IPS DF 4.7 (cell line): ENCODE results near the gene CACYBP.
"Not testable (repeated sequence)": the region's sequence is repeated elsewhere in the genome, so short reads cannot be mapped to it uniquely, and the experiment has no call there.

ENCODE experiments used
- DNase-seq: peaks from one replicate; pipeline ENCODE4 v3.0.0-alpha.2; 2013; ENCODE audit warnings: low spot score; ENCODE audit errors: extremely low read depth

Gene CACYBP

DNA sequence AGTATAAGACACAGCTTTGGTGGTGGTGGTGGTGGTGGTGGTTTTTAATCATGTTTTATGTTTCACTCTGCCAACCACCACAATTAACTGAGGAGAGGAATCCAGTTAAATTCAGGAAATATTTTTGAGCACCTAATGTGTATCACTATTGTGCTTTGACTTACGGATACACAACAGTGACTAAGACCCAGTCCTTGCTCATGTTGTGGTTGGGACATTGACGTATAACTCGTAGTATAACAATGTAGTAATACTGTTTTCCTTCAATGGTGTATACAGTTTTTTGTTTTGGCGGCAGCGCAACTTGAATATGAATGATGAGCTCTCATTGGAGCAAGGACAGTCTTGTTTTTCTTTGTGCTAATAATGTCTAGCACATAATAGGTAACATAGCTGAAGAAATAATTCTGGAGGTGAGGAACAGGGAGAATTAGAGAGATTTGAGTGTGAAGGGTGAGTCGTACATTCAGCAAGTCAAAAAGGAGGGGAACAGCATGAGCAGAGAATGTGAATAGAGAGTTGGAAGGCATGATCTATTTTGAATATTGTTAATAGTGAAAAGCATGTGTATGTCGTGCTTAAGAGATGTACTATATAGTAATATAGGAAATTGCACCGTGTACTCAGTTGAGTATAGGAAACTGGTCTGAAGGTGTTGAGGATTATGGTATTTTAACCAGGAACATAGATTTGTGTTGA lies 5.5 kb downstream of the CACYBP start:
- DNase-seq: no peak

DNA sequence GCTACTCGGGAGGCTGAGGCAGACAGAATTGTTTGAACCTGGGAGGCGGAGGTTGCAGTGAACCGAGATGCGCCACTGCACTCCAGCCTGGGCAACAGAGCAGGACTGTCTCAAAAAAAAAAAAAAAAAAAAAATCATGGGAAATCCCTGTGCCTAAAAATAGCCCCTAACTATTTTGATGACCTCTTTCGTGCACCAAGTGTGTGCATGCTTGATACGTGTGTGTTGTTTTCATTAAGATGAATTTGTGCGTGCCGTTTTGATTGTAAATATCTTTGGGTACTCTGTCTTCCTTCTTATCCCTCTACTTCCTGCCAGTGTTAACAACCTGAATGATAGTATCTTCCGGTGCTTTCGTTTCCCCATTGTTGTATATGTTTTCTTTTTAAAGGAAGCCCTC lies 9.8 kb downstream of the CACYBP start:
- DNase-seq: no peak

DNA sequence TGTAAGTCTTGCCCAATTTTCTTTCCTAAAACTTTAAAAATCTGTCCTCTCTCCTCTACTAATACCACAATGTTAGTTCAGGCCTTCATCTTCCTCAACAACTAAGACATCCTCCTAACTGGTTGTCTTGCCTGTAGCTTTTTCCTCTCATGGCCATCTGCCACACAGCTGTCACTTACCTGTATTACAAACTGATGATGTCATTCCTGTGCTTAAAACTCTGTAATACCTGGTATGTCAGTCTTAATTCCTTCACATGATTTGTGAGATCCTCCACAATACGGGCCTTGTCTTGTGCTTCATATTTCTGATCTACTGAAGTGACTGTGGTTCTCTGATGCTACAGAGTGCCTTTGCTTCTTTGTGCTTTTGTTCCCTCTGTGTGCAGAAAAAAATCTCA lies 13.7 kb downstream of the CACYBP start:
- DNase-seq: no peak

DNA sequence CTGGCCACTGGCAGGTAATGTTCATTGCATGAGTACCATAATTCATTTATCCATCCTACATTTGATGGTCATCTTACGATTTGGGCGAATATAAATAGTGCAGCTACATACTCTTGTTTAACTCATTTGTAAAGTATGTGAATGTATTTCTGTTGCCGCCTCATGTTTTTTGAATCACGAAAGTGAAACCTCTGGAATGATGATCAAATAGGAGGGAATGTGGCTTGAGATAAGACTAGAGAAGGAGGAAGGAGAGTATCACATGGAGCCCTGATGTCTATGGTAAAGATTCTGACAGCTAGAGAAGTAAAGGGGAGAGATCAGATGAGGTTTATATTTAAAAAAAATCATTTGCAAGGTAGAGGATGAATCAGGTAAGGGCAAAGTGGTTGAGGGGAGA lies 15.5 kb downstream of the CACYBP start:
- no peak for DNase-seq

DNA sequence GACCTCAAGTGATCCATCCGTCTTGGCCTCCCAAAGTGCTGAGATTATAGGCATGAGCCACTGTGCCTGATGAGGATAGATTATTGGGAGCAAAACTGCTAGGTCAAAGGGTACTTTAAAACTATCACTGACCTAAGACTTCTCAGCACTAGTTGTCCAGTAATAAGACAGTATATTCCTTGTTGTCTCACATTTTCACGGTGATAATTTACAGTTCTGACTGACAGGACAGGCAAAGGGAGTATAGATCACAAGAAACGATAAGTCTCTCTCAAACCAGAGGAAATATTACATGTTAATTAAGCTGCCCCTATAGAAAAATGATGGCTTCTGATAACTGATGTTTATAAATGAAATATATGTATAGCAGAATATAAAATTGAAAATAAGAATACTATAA lies 19.8 kb downstream of the CACYBP start:
- no peak for DNase-seq

DNA sequence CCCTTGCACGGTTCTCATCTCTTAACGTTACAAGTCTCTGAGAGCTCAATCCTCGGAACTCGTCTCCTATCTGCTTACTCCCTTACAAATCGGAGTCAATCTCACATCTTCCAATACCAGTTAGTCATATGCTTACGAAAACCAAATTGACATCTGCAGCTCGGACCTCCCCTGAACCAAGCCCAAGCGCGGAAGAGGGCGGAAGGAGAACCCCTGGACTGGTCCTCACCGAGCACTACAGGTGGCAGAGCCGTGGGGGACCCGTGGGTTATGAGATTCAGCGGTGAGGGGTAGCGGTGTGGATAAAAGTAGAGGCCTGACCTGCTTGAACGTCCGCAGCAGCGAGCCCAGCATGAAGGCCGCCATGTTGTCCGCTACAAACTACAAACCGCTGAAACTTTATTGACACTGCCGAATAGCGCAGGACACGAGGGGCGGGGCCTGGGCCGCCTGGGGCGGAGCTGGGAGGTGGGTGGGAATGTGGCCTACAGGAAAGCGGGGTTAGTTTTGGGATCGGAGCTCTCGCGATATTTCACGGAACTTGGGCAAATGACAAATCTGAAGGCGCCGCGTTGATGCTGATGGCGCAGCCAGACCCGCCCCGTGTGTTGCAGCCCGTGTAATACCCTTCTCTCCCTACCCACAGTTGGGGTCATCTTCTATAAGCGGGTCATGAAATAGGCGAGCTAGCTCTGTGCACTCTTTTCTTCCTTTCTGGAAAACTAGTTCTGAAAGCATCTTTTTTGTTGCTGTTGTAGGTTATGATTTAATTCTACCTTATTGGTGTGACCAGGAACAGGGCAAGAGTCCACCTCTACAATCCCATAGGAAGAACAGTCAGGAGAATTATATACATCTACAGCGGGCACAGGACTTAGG lies 23.5 kb downstream of the CACYBP start, which contains the start of gene MRPS14:
Gene MRPS14 (minus strand): TSS at position 383 of the 879 bp plus-strand sequence. CDS start 17 bp downstream, at position 366.
- DNase-seq: peak; percentile 100

DNA sequence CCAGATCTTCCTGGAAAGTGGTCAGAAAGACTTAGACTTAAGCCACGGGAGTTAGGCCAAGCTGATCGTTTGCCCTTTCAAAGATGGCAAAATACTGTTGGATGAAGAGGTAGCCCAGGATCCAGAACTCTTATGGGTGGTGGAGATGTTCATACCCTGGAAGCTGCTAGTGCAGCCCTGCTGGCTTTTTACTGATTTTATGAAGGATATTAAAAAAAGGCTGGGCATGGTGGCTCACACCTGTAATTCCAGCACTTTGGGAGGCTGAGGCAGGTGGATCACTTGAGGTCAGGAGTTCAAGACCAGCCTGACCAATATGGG lies 24.1 kb downstream of the CACYBP start:
- DNase-seq: not testable (repeated sequence)

DNA sequence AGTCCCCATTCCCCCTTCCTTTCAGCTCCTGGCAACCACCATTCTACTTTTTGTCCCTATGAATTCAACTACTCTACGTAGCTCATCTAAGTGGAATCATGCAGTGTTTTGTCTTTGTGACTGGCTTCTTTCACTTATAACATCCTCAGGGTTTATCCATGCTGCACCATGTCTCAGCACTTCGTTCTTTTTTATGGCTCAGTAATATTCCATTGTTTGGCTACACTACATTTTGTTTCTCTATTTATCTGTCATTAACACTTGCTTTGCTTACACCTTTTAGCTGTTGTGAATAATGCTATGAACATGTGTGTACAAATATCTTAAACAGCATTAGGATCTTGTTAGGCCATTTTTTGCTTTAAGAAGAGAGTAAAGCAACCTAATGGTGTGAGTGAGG lies 25.0 kb downstream of the CACYBP start:
- no peak for DNase-seq

DNA sequence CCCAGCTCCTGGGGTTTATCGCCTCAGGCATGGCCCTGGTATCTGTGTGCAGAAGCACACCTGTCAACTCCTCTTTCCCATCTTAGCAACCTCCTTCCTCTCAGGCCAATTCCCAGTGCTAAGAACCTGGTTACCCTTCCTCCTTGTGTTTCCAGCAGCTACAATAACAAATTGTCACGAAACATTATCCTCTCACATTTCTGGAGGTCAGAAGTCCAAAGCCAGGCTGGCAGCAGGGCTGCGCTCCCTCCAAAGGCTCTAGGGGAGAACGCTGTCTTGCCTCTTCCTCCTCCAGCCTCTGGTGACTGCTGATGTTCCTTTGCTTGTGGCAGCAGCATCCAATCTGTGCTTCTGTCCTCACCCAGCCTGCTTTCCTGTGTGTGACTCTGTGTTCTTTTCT lies 34.2 kb downstream of the CACYBP start:
- DNase-seq: no peak

DNA sequence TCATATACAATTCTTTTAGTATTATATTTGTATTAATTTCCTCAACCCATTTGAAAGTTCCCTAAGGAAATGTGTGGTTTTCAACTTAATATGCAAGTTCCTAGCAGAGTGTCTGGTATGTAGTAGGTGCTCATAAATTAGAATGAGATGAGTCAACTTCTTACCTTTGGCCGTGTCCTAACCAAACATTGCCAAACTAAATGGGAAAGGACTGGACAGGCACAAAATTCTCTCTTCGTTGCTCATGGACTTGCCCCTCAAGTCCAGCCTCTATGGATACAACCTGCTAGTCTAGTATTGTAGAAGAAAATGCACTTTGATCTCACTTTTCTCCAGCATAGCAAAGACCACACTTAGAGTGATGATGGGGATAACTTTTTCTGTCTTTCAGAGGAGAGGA lies 35.0 kb downstream of the CACYBP start:
- no peak for DNase-seq

DNA sequence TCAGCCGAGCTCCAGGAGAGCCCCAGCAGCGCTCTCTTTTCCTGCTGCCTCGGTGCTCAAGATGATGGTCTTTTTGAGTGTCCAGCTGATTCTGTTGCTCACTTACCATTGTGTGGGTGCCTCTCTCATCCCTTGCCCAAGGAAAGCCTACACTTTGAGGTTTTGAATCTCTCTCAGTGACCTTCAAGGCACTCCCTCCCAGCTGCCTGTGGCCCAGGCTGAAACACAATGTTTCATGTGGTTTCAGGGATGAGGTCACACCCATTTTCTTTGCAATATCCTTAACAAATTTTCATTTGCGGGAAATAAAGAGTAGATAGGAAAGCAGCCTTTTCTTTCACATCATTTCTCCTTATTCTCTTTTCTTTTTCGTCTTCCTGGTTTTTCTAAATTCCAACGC lies 36.1 kb downstream of the CACYBP start:
- no peak for DNase-seq

DNA sequence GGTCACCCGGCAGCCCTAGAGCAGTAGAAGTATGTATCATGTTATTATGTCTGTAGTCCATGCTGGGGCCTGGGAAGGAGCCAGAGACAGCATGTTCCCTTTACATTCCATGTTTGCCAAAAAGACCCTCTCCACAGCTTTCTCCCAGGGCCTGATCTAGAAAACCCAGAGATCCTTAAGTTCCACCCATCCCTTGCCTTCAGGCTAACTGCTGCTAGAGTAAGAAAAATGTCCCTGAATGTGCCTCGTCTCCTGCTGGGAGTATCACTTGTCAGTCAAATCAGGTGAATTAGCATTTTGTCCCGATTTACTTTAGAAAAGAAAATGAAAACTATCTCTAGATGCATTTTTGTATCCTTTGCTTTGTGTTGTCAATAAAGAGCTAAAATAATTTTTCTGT lies 36.7 kb downstream of the CACYBP start:
- DNase-seq: no peak

DNA sequence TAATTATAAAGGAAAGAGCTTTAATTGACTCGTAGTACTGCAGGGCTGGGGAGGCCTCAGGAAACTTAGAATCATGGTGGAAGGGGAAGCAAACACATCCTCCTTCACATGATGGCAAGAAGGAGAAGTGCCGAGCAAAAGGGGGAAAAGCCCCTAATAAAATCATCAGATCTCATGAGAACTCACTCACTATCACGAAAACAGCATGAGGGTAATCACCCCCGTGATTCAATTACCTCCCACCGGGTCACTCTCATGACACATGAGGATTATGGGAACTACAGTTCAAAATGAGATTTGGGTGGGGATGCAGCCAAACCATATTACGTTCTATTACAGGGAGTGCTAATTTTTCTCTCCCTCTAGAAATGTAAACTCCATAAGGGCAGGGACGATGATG lies 37.7 kb downstream of the CACYBP start:
- DNase-seq: no peak

DNA sequence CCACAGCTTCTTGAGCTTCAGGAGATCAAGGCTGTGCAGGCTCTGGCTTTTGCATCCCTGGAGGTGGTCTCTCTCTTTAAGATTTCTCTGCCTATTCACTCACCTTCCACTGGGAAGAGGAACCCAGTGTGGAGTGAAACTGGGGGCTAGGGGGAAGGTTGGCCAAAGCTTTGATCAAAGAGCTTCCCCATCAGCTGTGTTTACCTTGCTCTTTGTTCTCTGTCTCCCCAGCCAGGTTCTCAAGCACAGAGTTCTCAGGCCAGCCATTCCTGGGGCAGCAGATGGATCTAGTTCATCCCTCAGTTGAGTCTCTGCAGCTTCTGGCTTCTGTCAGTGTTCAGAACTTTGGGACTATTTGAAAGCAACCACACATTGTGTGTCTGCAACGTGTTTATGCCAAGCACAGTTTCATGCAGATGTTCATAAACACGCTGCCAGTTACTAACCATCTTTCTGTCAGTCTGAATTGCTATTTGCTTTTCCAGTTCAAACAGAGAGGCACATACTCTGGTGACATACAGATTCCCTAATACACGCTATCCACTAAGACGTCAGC lies 40.7 kb downstream of the CACYBP start:
- no peak for DNase-seq

DNA sequence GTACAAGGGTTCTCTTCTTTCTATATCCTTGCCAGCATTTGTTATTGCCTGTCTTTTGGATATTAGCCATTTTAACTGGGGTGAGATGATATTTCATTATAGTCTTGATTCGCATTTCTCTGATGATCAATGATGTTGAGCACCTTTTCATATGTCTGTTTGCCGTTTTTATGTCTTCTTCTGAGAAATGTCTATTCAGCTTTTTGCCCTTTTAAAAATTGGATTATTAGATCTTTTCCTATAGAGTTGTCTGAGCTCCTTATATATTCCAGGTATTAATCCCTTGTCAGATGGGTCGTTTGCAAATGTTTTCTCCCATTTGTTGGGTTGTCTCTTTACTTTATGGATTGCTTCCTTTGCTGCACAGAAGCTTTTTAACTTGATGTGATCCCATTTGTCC lies 42.9 kb downstream of the CACYBP start:
- no peak for DNase-seq

DNA sequence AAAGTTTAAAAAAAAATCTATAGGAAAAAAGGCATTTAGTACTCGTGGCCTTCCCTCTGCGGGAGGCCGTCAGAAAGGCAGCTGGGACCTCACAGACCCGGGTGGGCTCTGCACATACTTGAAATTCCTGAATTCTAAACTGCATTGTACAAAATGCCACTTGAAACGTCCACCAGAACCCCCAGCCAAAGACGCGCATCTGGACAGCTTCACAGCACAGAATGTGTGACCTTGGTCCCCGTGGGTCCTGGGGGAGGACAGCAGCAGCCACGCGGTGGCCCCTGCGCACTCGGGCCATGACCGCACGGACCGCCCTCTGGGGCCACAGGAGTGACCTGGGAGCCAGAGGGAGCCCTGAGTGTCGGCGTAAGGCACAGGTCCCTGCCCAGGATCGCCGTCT lies 44.1 kb downstream of the CACYBP start:
- DNase-seq: no peak

DNA sequence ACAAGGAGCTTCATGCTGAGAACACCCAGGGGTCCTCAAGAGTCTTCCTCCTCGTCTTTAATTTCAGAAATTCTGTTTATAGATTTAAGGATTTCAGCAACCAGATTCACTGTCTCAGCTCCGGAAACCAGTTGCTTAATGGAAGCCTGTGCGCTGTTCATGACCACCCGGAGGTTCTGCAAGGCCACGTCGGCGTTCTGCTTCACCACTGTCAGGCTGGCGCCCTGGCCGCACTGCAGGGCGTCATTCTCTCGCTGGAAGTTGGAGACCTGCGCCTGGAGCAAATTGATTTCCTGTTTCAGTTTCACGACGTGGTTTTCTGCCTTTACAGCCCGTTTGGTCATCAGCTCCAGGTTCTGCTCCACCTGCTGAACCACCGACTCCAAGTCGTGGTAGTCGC lies 44.8 kb downstream of the CACYBP start:
- not testable (repeated sequence) for DNase-seq

DNA sequence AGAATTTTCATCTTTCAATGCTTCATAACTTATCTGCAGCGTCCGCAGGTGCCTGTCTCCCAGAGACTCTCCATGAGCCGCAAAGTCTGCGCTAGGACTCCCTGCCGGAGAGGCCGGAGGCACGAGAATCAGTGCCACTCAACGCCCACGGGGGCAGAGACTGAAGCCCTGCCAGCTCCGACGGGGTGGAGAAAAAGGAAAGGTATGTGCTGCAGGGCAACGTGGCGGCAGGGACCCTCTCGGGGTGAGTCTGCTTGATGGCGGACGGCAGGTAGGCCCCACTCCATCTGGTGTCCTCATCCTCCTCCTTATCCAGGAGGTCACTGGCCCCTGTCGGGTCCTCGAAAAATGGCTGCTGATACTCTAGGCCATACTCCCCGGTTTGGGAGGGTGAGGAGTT lies 45.4 kb downstream of the CACYBP start:
- no peak for DNase-seq

DNA sequence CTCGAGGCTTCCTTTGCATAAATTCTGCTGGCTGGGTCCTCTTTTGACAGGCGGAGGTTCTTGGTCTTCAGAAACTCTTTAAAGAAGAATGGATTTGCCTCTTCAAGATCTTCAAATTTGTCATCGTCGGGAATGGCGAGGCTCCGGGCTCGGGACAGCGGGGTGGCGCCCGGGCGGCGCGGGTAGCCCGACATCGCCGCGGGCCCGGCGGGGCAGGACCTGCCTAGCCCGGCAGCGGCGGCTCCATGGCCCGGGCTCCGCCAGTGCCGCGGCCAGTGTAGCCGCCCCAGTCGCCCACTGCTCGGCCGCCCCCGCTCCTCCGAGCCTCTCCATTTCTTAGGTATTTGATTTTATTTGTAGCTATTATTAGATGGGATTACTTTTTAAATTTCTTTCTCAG lies 45.8 kb downstream of the CACYBP start:
- no peak for DNase-seq

DNA sequence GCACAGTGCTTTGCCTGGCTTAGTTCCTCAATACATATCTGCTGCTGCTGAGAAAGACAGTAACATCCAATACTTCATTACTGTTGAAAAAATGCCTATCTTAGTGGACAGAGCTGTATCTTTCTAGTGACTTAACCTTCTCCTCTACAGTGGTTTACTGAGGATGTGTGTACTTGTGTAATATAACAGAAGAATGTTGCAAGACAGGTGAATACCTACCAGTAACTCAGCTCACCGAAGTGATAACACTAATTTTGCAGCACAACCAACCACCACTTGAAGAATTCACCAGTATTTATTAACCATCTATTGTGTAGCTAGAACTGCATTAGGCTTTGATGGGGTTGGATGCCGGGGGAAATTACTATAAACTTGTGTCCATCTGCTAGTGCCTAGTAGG lies 51.2 kb downstream of the CACYBP start:
- no peak for DNase-seq

DNA sequence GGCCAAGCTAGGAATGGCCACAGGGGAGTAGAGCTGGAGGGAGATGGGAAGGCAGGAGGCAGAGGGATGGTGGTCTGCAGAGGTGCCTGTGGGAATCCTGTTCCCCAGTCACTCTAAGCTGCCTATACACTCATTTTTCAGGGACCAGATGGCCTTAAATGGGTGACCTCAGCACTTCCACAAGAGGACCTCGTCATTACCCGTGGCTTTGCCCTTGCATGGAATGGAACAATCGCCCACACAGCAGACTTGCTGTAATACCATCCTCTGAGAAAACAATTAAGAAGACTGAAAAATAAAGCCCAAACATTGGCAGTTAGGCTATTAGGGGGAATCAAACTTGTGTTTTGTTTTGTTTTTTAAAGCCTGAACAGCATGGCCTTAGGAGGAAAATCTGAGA lies 55.0 kb downstream of the CACYBP start:
- DNase-seq: no peak
